GM18873 (cell line): Measurements from ENCODE around the gene CYB5R4.
"Not testable (repeated sequence)": the region's sequence is repeated elsewhere in the genome, so short reads cannot be mapped to it uniquely, and the experiment has no call there.

Experiments
- ATAC-seq: cut with Tn5 transposase; IDR thresholded peaks from one replicate; pipeline ENCODE4 v1.9.1; 2021; ENCODE audit warnings: mild to moderate bottlenecking, moderate library complexity, moderate number of reproducible peaks; ENCODE audit not compliant: unreplicated experiment, low FRiP score

Gene CYB5R4

DNA sequence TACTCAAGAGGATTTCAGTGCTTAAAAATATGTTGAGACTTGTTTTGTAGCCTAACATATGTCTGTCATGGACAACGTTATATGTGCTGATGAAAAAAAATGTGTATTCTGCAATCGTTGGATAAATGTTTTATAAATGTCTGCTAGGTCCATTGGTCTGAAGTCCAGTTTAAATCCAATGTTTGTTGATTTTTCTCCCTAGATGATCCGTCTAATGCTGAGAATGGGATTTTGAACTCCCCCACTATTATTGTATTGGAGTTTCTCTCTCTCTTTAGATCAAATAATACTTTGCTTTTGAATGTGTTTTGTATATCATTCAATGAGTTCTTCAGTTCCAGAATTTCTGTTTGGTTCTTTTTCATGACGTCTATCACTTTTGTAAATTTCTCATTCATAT is 44.9 kb downstream of the CYB5R4 start:
- no peak for ATAC-seq

DNA sequence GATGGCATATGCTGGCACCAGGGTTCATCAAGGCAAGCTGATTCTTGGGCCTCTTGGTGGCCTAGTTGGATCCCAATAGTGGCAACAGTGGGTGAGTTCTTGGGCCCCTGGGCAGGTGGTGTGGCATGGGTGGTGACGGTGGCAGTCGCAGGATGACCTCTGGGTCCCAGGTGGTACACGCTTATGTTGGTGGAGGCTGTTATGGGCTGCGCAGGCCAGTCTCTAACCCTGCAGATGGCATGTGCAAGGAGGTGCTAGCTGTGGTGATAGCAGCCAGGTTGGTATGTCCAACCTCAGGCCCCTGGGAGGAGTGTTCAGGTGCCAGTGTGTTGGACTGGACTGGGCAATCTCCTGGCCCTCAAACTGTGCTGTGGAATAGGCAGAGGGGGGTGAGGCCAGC is 46.2 kb downstream of the CYB5R4 start:
- ATAC-seq, result no peak

DNA sequence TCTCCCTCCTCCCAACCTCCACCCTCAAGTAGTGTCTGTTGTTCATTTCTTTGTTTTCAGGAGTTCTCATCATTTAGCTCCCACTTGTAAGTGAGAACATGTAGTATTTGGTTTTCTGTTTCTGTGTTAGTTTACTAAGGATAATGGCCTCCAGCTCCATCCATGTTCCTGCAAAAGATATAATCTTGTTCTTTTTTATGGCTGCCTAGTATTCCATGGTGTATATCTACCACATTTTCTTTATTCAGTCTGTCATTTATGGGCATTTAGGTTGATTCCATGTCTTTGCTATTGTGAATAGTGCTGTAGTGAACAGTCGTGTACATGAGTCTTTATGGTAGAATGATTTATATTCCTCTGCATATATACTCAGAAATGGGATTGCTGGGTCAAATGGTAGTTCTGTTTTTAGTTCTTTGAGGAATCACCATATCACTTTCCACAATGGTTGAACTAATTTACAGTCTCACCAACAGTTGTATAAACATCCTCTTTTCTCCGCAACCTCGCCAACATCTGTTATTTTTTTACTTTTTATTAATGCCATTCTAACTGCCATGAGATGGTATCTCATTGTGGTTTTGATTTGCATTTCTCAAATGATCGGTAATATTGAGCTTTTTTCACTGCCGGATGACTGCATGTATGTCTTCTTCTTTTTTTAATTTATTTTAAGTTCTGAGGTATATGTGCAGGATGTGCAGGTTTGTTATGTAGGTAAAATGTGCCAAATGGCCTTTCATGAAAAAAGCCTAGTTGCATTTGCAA is 48.3 kb downstream of the CYB5R4 start:
- not testable (repeated sequence) for ATAC-seq

- no peak for ATAC-seq
Measured at GRCh38 chr6:83908813-83909212, 49.3 kb downstream of the CYB5R4 start.

- ATAC-seq, result no peak
Measured at GRCh38 chr6:83911278-83911677, 51.8 kb downstream of the CYB5R4 start.

GRCh38 chr6:83914953-83915352 is 55.5 kb downstream of the CYB5R4 start:
- ATAC-seq, result no peak

- no peak for ATAC-seq
Measured at GRCh38 chr6:83917001-83917400, 57.5 kb downstream of the CYB5R4 start.

GRCh38 chr6:83920017-83920416 is 60.5 kb downstream of the CYB5R4 start:
- no peak for ATAC-seq

DNA sequence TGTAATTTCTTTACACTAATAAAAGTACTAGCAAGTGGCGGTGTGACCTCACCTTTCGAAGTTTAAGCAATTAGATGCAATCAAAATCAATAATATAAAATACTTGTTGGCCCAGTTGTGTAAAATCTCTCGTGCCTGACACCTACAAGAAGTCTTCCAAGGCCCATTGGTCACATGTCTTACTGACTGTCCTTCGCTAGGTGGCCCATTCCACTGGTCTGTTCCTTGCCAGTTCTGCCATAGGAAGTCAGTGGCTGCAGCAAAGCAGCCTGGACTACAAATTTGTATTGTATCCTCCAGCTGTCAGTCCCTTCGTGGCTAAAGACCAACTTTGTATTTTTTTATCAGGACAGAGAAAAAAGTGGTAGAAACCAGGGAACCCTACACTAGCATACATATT is 61.8 kb downstream of the CYB5R4 start:
- no peak for ATAC-seq

- no peak for ATAC-seq
Measured at GRCh38 chr6:83927470-83927869, 68.0 kb downstream of the CYB5R4 start.

GRCh38 chr6:83928286-83928685 is 68.8 kb downstream of the CYB5R4 start:
- ATAC-seq, result no peak

DNA sequence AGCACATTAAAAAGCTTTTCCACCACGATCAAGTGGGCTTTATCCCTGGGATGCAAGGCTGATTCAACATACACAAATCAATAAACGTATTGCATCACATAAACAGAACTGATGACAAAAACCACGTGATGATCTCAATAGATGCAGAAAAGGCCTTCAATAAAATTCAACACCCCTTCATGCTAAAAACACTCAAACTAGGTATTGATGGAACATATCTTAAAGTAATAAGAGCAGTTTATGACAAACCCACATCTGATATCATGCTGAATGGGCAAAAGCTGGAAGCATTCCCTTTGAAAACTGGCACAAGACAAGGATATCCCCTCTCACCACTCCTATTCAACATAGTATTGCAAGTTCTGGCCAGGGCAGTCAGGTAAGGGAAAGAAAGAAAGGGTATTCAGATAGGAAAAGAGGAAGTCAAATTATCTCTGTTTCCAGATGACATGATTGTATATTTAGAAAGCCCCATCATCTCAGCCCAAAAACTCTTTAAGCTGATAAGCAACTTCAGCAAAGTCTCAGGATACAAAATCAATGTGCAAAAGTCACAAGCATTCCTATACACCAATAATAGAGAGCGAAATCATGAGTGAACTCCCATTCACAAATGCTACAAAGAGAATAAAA is 86.8 kb downstream of the CYB5R4 start:
- not testable (repeated sequence) for ATAC-seq

DNA sequence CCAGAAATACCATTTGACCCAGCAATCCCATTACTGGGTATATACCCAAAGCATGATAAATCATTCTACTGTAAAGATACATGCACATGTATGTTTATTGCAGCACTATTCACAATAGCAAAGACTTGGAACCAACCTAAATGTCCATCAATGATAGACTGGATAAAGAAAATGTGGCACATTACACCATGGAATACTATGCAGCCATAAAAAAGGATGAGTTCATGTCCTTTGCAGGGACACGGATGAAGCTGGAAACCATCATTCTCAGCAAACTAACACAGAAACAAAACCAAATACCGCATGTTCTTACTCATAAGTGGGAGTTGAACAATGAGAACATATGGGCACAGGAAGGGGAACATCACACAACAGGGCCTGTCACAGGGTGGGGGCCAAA is 88.5 kb downstream of the CYB5R4 start:
- not testable (repeated sequence) for ATAC-seq

DNA sequence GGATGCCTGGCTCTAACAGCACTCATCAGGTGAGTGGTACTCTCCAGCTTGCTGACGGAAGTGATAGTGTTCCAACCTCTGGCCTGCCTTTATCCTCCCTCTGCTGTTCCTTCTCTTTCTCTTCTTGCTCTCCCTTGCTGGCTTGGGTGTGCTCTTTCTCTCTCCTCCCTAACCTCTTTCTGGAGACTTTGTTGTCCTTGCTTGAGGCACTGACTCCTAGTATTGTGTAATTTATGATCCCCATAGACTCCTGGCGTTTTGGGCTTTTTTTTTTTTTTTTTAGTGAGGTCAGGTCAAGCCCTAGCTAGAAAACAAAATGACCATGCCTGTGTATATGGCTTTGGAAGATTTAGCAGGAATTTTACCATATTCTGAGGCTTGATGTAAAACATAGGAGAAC is 89.4 kb downstream of the CYB5R4 start:
- no peak for ATAC-seq

- not testable (repeated sequence) for ATAC-seq
Measured at GRCh38 chr6:83951423-83951822, 91.9 kb downstream of the CYB5R4 start.

DNA sequence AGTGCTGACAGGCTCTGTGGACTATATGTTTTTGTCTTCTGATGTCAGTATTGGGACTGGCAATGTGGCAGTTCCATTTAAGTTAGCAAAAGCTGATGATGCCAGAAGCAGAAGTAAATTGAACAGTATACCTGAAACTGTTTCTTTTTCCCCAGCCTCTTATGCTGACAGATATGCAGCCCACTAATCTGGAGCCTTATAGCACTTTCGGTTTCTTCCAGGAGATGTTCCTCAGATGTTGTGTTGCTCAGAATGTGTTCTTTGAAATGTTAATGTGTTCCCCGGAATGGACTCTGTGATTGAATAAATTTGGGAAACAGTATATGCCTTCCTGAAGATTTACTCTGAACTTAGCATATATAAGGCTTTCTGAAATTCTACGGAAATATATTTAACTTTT is 93.3 kb downstream of the CYB5R4 start:
- no peak for ATAC-seq

- ATAC-seq, result no peak
Measured at GRCh38 chr6:83954371-83954770, 94.9 kb downstream of the CYB5R4 start.

DNA sequence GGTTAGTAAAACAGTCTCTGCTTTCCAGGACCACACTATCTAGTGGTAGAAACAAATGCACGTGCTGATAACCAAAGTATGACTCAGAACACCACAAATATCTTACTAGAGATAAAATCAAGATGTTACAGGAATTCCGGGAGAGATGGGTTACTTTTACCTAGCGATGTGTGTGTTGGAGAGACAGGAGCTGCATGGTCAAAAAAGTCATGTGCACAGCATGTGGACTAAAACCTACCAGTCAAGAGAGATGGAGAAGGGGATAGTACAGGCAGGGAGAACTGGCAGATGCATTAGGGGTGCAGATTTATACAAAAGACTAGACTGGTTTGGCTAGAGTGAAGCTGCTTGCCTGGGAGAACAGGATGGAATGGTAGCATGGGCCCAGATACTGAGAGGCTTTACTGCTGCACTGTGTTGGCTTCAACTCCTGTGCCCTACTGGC is 98.8 kb downstream of the CYB5R4 start:
- ATAC-seq, result no peak

DNA sequence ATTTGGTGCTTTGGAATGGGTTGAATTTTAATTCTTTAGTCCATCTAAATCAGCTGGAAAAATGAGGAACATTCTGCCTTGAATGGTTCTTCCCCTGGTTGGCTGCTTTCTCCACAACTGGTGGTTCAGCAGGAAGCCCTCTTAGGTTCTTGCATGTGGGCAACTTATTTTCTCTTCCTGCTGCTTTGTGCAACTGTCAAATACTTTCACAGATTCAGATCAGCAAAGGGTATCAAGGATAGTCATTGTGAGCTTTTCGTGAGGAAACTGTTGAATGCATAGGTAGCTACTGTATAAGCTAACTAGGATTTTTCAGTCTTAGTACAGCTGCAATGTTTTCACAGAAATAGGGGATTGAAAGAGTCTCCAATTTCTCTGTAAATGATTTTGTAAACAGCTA is 101.2 kb downstream of the CYB5R4 start:
- no peak for ATAC-seq

- ATAC-seq, result peak; percentile 77
Measured at GRCh38 chr6:83962582-83962981, 103.1 kb downstream of the CYB5R4 start.

DNA sequence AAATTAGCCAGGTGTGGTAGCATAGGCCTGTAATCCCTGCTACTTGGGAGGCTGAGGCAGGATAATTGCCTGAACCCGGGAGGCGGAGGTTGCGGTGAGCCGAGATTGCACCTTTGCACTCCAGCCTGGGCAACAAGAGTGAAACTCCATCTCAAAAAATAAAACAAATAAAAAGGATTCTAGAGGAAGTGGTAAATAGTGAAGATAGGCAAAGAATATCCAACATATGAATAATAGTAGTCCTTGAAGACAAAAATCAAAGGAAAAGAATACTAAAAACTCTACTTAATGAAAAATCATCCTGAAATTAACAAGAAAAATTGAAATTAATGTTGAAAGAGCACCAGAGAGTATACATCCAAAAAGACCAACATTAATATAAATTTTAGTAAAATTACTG is 107.0 kb downstream of the CYB5R4 start:
- no peak for ATAC-seq

DNA sequence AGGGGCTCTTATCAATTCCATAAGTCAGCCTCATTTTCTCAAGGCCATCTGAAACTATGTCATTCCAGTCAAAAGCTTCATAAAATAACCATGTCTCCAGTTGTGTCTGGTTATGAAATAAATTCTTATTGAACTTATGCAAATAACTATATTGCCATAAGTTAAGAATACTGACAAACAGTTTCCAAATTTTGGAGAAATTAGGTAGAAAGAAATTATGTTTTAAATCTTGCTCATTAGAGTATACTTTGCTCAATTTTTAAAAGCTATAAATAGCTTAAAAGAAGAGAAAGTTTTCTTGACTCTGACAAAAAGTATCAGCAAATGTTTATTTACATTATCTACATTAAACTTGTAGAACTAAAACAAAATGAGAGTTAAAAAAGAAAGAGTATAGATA is 111.1 kb downstream of the CYB5R4 start:
- no peak for ATAC-seq
